Right cardiac atrium (tissue), 5 donors: ENCODE results near the gene NUDT9. TPM values are rescaled to one million over a fixed set of nuclear protein-coding genes. Genes with fewer than 3 reads are reported as not detected.

Experiments
- polyA plus RNA-seq: library from polyadenylated mRNA; stranded (reverse); fragments of 200-250 nt; gene quantifications from one replicate; pipeline ENCODE4 v1.2.3, GENCODE V29; 2013
- total RNA-seq, 4 donors: library from RNA; stranded (reverse); fragmentation: NEBNext Ultra II Directional; extraction: Animal tissue kit (Norgen Biotek cat#: 25700); gene quantifications; one replicate each; pipeline ENCODE4 v1.2.1, GENCODE V29; 2021
- donor health status: healthy with polysubstance abuse.
- donor health status: DM: no; HTN: yes; CAD: no.
- donor health status: DM: no; HTN: no; CAD: no.
- donor health status: DM: no; HTN: yes; CAD: no; lungs with severe emphysema.
- donor health status: DM: yes; HTN: yes; CAD: no.

Gene NUDT9
- total and polyA plus RNA-seq, 5 donors, result 27.1 to 52.8 (median 33.5) TPM

Other genes with a start within 250 kb of the NUDT9 start
- gene KLHL8, start 202.0 kb upstream of the NUDT9 start, total RNA-seq, result 10 to 100 TPM; 10.8 to 14.6 (median 11.9) TPM
- 3.4 TPM for gene KLHL8, start 202.0 kb upstream of the NUDT9 start, polyA plus RNA-seq
- gene HSD17B13, start 99.7 kb upstream of the NUDT9 start, total RNA-seq, result under 1 TPM in 3 of 4 donors, not detected in 1; 0.09 to 0.12 (median 0.11) TPM
- gene HSD17B13, start 99.7 kb upstream of the NUDT9 start, polyA plus RNA-seq, result 0.14 TPM
- 10 to 100 TPM; 16.4 to 22.5 (median 19.0) TPM for gene HSD17B11, start 31.4 kb upstream of the NUDT9 start, total RNA-seq
- 30.0 TPM for gene HSD17B11, start 31.4 kb upstream of the NUDT9 start, polyA plus RNA-seq
- 100 to 1,000 TPM; 343 to 386 (median 355) TPM for gene SPARCL1, start 106.8 kb downstream of the NUDT9 start, total RNA-seq
- gene SPARCL1, start 106.8 kb downstream of the NUDT9 start, polyA plus RNA-seq, result 492 TPM
- not detected for gene DSPP, start 186.0 kb downstream of the NUDT9 start, total RNA-seq
- not detected for gene DSPP, start 186.0 kb downstream of the NUDT9 start, polyA plus RNA-seq
- gene DMP1, start 227.7 kb downstream of the NUDT9 start, total RNA-seq, result not detected
- gene DMP1, start 227.7 kb downstream of the NUDT9 start, polyA plus RNA-seq, result not detected